ENCODE data around the gene ABCA4.

Gene ABCA4

GRCh38 chr1:94104776-94105580 is 16.0 kb downstream of the ABCA4 start:
- no peak for DNase-seq (ENCODE audit: low read depth)

DNA sequence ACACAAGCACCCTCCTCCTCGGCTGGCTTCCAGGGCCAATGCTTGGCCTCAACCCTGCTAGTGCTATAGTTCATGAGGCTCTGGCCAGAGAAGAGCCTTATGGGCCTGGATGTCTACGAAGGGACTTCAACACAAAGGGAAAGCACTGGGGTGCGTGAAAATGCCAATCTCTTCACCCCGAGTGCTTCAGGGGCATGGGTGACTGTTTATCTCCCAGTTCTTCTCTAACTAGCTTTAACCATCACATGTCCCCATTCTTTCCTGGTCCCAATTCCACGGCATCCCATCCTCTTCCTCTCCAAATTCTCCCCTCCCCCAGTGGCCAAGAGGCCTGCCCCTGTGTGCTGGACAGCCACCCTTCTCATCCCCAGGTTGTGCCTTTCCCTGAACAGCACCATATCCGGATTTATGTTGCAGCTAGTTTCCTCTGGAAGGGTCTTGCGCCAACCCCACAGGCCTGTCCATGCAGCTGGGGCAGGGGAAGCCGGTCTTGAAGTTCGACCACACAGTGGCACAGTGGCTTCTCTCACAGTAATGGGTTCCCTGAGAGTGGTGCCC is 16.7 kb downstream of the ABCA4 start:
- no peak for DNase-seq (ENCODE audit: low read depth)

- no peak for DNase-seq (ENCODE audit: low read depth)
Observed at GRCh38 chr1:94103608-94104007, 17.3 kb downstream of the ABCA4 start.

GRCh38 chr1:94101613-94102525 is 19.1 kb downstream of the ABCA4 start:
- DNase-seq (ENCODE audit: low read depth), result peak; percentile 37

DNA sequence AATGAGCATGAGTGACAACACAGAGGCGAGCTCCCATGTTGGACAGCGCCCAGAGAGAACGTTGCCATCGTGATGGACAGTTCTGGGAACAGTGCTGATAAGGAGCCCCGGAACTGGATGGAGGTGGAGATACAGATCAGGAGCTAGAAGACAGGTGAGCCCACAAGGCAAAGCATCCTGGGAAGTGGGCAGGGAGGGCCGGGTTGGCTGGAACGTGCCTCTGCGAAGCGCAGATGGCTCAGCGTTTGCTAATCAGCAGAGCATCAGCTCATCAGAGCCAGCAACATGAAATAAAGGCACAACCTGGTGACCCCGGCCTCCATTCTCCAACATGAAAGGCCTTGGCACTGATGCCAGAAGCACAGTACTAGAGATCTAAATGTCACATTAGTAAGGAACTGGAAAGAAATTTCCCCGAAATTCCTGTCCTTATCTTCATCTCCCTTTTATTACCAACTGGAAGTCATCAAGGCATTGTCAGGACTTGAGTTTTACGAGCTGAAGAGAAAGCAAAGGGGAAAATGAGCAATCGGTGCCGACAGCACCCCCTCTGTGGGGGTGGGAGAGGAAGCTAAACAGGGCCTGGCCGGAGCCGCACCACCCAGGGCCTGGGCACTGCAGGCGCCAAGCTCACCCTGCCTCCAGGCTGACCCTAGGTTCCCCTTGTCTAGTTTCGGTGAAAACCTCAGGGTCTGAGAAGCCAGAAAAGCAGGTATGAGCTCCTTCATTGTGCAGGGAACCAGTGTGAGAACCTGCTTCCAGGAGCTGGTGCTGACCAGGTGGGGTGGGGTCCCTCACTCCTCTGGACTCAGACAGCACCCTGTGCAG is 19.9 kb downstream of the ABCA4 start:
- no peak for DNase-seq (ENCODE audit: low read depth)

DNA sequence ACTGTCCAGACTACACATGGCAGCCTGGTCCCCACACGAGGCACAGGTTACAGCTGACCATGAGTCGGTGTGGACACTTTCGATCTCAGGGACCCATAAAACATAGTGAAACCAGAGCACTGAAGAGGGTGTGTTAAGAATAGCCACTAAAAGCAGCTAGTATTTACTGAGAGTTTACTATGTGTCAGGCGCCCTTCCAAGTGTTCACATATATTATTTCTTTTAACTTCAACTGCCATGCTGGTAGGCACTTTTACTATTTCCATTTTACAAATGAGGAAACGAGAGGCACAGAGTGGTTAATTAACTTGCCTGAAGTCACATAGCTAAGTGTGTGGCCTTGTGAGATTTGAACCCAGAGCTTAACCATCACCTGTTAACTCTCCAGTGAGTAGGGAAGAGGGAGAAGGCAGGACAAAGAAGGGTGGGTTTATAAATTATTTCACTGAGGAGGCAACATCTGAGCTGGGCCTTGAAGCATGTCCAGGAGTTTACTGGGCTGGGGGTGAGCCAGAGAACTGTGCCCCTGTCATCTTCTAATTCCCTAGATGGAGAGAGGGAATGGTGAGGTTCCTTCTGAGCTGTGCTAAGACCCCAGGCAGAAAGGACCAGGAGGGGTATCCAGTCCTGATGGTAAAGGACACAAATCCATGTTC is 20.7 kb downstream of the ABCA4 start:
- DNase-seq (ENCODE audit: low read depth), result no peak

DNA sequence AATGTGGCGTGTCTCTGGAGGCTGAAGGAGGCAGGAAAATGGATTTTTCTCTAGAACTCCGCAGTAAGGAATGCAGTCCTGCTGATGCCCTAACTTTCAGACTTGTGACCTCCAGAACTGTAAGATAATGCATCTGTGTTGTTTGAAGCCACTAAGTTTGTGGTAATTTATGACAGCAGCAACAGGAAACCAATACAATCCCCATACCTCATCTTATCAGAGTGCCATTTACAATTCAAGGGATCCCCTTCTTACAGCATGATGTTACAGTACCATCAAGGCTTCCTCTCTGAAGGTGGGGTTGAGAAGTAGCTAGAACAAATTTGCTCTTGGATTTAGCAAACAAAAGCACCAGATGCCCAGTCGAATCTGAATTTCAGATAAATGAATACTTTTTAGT is 21.6 kb downstream of the ABCA4 start:
- no peak for DNase-seq (ENCODE audit: low read depth)

- no peak for DNase-seq (ENCODE audit: low read depth)
Observed at GRCh38 chr1:94098585-94099111, 22.3 kb downstream of the ABCA4 start.

DNA sequence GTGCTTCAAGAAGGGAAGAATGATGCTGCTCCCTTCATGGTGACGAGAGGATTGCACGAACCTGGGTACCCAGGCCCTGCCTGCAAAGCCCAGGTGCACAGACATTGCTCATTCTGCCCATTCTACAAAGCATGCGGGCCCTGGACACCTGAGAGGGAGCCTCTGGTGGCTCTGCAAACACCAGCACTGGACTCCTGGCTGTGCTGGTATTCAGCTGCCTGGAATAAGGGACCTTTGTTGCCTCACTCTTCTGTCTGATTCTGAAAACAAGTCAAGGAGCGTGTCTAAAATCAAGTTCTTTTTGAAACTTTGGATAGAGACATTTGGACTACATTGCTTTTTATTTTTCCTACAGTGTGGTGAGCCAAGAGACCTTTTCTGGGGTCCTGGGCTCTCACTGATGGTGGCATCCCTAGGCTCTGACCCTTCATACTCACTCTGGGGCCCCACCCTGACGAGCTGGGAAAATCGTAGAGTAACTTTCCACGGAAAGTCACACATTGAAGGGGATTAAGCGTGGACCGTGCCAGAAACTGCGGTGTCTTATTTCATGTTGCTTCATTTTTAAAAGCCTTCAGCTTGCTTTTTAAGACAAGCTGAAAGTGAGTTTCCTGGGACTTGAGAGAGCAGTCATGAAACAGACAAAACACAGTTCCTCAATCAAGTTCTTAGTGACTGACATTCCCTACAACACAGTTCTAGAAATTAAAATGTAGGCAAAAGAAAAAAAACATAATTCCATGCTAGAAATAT is 24.0 kb downstream of the ABCA4 start:
- peak; percentile 89 for DNase-seq (ENCODE audit: low read depth)

DNA sequence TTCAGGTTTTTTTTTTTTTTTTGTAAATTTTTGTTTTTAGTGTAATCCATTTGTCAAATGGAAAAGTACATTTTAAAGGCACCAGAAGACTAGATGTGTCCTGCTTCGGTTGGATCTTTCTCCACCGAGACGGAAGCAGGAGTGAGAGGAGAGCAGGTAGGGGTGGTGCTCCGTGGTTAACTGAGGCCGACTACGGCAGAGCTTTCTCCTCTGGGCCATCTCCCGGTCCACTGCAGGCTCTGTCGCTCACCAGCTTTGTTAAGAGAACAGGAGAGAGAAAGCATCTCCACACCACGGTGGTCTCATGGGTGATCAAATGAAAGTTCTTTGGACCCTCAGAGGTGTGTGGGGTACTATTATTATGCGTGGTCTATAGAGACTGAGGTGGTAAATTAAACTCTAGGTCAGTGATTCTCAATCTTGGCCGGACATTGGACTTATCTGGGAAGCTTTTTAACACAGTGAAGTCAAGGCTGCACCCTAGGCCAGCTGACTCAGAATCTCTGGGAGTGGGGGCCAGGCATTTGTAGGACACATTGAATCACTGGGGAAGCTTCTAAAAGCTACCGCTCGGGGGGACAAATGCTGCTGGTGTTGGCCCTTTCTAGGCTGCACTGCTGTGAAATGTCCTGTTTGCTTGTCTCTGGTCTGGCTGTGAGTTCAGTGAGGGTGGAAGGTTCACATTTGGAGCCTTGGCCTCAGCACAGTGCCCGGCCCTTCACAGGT is 25.0 kb downstream of the ABCA4 start:
- DNase-seq (ENCODE audit: low read depth), result peak; percentile 71

DNA sequence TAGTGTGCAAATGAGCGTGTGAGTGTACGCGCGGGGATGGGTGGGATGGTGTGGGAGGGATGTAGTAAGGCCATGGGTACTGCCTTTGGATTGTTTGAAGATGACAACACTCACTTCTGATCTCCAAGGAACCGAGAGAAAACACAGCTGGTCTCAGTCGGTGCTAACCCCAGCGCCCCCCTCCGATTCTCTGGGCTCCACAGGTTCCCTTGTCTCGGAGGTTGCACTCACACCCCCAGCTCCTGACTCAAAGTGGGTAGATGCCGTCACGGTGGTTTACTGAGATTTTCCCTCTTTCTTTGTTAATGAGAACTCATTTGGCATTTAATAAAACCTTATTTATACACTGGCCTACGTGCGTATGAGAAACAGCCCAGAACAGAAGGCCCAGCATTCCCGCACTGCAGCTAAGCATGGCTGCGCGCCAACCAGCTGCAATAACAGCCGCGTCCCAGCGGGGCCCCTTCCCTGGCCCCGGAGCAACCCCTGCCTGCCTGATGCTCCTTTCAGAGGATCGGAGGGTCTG is 25.8 kb downstream of the ABCA4 start:
- peak; percentile 95 for DNase-seq (ENCODE audit: low read depth)

DNA sequence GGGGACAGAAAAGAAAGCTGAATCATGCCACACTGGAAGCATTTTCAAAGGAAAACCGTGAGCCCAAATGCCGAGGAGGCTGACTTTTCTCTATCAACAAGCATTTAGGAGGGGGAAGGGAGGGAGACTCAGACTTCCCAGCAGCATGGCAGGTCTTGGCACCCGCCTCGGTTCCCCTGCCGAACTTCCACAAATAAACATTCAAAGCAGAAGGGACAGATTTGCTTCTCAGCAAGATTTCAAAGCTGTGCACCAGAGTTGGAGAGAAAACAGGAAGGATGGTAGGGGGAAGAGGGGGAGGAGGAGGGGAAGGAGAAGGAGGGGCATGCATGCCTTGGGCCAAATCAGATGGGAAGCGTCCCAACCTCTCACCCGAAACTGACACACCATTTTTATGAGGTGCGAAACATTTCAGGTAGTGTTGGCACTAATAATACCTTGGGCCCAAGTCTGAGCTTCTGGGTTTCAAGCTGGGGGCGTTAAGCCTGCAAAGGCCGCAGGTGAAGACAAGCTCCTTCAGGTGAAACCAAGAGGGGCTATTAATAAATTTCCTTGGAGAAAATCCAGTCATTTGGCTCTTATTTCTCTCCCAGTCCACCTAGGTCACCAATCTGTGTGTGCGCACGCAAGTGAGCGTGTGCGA is 26.4 kb downstream of the ABCA4 start:
- peak; percentile 81 for DNase-seq (ENCODE audit: low read depth)

- DNase-seq (ENCODE audit: low read depth), result peak; percentile 69
Observed at GRCh38 chr1:94093996-94094395, 27.0 kb downstream of the ABCA4 start.

- no peak for DNase-seq (ENCODE audit: low read depth)
Observed at GRCh38 chr1:94093396-94093795, 27.6 kb downstream of the ABCA4 start.

GRCh38 chr1:94092210-94092613 is 28.7 kb downstream of the ABCA4 start:
- DNase-seq (ENCODE audit: low read depth), result peak; percentile 87

DNA sequence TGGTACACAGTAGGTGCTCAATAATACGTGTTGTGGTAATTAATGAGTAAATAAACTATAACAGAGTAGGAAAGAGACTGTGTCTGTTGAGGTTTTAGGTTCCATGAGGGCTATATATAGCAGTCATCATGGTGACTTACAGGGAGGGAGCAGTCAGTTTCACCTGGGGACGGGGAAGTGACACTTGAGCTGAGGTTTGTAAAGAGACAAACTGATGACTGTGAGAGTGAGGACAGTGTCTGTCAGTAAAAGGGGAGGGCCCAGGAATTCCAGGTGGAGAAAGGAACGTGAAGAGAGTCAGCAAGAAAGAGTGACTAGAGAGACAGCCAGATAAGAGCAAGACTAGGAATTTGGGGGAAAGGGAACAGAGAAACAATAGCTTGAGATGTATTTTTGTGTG is 30.2 kb downstream of the ABCA4 start:
- DNase-seq (ENCODE audit: low read depth), result no peak

- DNase-seq (ENCODE audit: low read depth), result no peak
Observed at GRCh38 chr1:94087193-94087592, 33.8 kb downstream of the ABCA4 start.

DNA sequence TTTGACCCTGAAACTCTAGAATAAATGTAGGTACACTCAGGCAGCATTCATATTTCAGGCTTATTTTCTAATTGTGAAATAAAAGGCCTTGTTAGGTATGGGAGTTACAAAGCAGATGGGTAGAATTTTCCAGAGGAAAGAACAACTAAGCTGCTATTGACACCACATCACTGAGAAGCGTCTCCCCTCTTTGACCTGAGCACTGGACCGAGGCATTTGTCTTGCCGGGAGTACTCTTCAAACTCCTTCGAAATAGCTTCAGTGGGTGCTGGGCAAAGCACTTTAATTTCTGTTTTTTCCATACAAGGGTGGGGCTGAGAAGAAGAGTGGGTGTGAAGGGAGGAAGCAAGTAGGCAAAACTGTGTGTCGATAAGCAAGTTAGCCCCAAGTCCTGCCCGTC is 36.4 kb downstream of the ABCA4 start:
- DNase-seq (ENCODE audit: low read depth), result no peak

DNA sequence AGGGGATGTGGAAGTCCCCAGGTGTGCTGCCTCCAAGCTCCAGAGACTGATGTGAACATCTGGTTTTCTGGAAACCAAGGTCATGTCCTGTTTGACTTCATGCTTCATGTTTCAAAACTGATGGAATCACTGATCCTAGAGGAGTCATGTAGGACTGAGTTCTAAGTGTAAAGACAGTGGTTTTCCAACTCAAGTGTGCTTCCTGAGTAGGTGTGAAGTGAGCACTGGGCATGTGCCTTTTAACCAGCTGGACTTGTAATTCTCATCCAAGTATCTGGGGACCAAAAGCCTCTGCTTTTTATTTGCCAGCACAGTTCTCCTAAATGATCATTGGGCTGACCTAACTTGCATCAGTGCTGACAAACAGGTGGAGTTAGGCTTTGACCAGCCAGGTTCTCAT is 36.9 kb downstream of the ABCA4 start:
- no peak for DNase-seq (ENCODE audit: low read depth)

Measured in iris pigment epithelial cell (primary cell).